Glomerular visceral epithelial cell (primary cell): ENCODE data around the gene KCNQ1.

ENCODE experiments used
- DNase-seq: peaks from one replicate; pipeline ENCODE4 v3.0.0-alpha.2; 2016; ENCODE audit errors: extremely low spot score

Gene KCNQ1

GRCh38 chr11:2713661-2714462 is 269.1 kb downstream of the KCNQ1 start:
- DNase-seq, result no peak

GRCh38 chr11:2714463-2714800 is 269.6 kb downstream of the KCNQ1 start:
- no peak for DNase-seq

- DNase-seq, result no peak
These were observed 270.1 kb downstream of the KCNQ1 start for GRCh38 chr11:2714871-2715270.

- DNase-seq, result no peak
These were observed 271.0 kb downstream of the KCNQ1 start for GRCh38 chr11:2715716-2716350.

- DNase-seq, result no peak
These were observed 271.7 kb downstream of the KCNQ1 start for GRCh38 chr11:2716376-2717095.

- no peak for DNase-seq
These were observed 272.9 kb downstream of the KCNQ1 start for GRCh38 chr11:2717561-2718325.

- DNase-seq, result no peak
These were observed 274.1 kb downstream of the KCNQ1 start for GRCh38 chr11:2718817-2719438.

GRCh38 chr11:2719831-2720590 is 275.2 kb downstream of the KCNQ1 start:
- DNase-seq, result no peak

- no peak for DNase-seq
These were observed 276.6 kb downstream of the KCNQ1 start for GRCh38 chr11:2721210-2721916.

- no peak for DNase-seq
These were observed 278.1 kb downstream of the KCNQ1 start for GRCh38 chr11:2722955-2723354.

GRCh38 chr11:2724104-2724503 is 279.3 kb downstream of the KCNQ1 start:
- DNase-seq, result no peak

- no peak for DNase-seq
These were observed 280.0 kb downstream of the KCNQ1 start for GRCh38 chr11:2724653-2725367.

- DNase-seq, result peak; percentile 61
These were observed 280.8 kb downstream of the KCNQ1 start for GRCh38 chr11:2725368-2726300.

GRCh38 chr11:2726964-2727363 is 282.2 kb downstream of the KCNQ1 start:
- DNase-seq, result no peak

- no peak for DNase-seq
These were observed 283.4 kb downstream of the KCNQ1 start for GRCh38 chr11:2728128-2728662.

GRCh38 chr11:2728663-2729332 is 284.0 kb downstream of the KCNQ1 start:
- no peak for DNase-seq

- DNase-seq, result no peak
These were observed 285.0 kb downstream of the KCNQ1 start for GRCh38 chr11:2729841-2730240.
